DND-41 (cell line): ENCODE results near the gene PDLIM7.

ENCODE experiments used
- ATAC-seq: fragments of 200-7000 bp; cut with Tn5 transposase; 3 replicates; pipeline ENCODE4 v1.9.1; 2021; ENCODE audit warnings: low read depth; ENCODE audit not compliant: insufficient read depth
- DNase-seq: peaks from one replicate; pipeline ENCODE4 v3.0.0-alpha.2; 2020
- H2AFZ ChIP-seq: 2 replicates; pipeline ENCODE4 v1.6.0; 2012; ENCODE audit warnings: low read depth, low read length
- H3K27ac ChIP-seq: 2 replicates; pipeline ENCODE4 v1.5.1; 2012; ENCODE audit warnings: low read length, inconsistent platforms
- H3K27me3 ChIP-seq: fragments of 200-600 bp; sonication (generic); 2 replicates; pipeline ENCODE4 v1.6.0; 2012; ENCODE audit warnings: low read length, mild to moderate bottlenecking, inconsistent platforms; ENCODE audit not compliant: insufficient read depth, poor library complexity
- H3K36me3 ChIP-seq: 2 replicates; pipeline ENCODE4 v1.5.1; 2012; ENCODE audit warnings: low read length, inconsistent platforms; ENCODE audit not compliant: insufficient read depth
- H3K4me1 ChIP-seq: 2 replicates; pipeline ENCODE4 v1.5.1; 2012; ENCODE audit warnings: mild to moderate bottlenecking, low read length; ENCODE audit not compliant: insufficient read depth
- H3K4me2 ChIP-seq: 2 replicates; pipeline ENCODE4 v1.6.0; 2012; ENCODE audit warnings: mild to moderate bottlenecking, moderate library complexity, low read length, inconsistent platforms; ENCODE audit not compliant: insufficient read depth
- H3K4me3 ChIP-seq, 2 experiments: fragments of 200-600 bp in 1 of 2; shearing (Covaris generic) in 1 of 2; 2 replicates each; pipeline ENCODE4 v1.5.1; 2012 to 2016; ENCODE audit warnings: inconsistent platforms in 2 of 2, low read length in 2 of 2, mild to moderate bottlenecking in 2 of 2, low read depth in 1 of 2, moderate library complexity in 1 of 2
- H3K79me2 ChIP-seq: 2 replicates; pipeline ENCODE4 v1.6.0; 2012; ENCODE audit warnings: low read length, inconsistent platforms; ENCODE audit not compliant: insufficient read depth
- H3K9ac ChIP-seq: 2 replicates; pipeline ENCODE4 v1.6.0; 2012; ENCODE audit warnings: low read depth, mild to moderate bottlenecking, inconsistent platforms, low read length, moderate library complexity
- H3K9me3 ChIP-seq: 2 replicates; pipeline ENCODE4 v1.5.1; 2012; ENCODE audit warnings: low read length, moderate library complexity, mild to moderate bottlenecking, inconsistent platforms; ENCODE audit not compliant: insufficient read depth, severe bottlenecking
- H4K20me1 ChIP-seq: 2 replicates; pipeline ENCODE4 v1.6.0; 2012; ENCODE audit warnings: low read length; ENCODE audit not compliant: insufficient read depth
- EZH2 ChIP-seq: IDR thresholded peaks from 3 replicates; pipeline ENCODE4 v1.6.1; 2012; ENCODE audit warnings: borderline replicate concordance, low read depth, mild to moderate bottlenecking, moderate library complexity, low read length, inconsistent platforms; ENCODE audit not compliant: severe bottlenecking
- TF ChIP-seq, protein P1 (sequence below): IDR thresholded peaks from 2 replicates; pipeline ENCODE4 v1.5.1; 2012; ENCODE audit warnings: borderline replicate concordance, low read length, moderate library complexity, mild to moderate bottlenecking; ENCODE audit not compliant: poor library complexity, severe bottlenecking; ENCODE audit errors: extremely low read depth

PDLIM7 gene

DNA sequence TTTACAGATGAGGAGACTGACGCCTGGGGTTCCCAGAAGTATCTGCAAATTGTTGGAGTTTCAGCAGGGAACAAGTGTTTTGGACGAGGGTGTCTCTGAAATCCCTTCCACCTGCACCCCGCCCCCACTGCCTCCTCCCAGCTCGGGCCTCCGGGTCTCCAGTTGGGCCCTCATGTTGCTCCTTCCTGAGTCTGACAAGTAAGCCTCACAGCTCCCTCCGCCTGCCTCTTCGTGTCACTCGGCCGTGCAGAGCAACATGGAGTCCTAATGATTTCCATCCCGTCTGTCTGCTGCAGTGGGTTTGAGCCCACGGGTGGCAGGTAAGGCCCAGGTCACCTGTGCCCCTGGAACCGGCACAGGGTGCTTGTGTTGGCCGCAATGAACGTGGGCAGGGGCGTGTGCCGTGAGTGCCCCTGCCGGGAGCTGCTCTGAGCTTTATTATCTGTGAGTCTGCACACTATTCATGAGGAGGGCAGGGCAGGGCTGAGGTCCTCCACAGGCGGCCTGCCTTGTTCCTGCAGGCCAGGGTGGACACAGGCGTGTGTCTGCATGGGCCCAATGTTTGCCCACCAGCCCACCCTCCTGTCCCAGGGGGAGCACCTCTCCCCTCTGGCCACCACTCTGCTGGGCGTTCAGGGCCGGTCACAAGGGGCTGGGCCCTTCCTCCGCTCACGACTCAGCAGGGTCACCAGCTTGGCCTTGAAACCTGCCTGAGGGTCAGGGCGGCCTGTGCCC lies 6.1 kb upstream of the PDLIM7 start:
- no peak overlapping the region for H3K4me2 ChIP-seq
- H3K27ac ChIP-seq: no peak overlapping the region
- no peaks in the 10 kb centered on the region for H3K36me3 ChIP-seq
- H3K27me3 ChIP-seq: no peaks in the 10 kb centered on the region
- H4K20me1 ChIP-seq: peaks cover 5% of the 10 kb centered on the region
- no peak overlapping the region for H3K4me3 ChIP-seq
- no peaks in the 10 kb centered on the region for H3K9me3 ChIP-seq
- no peak overlapping the region for H3K9ac ChIP-seq
- no peak overlapping the region for H2AFZ ChIP-seq
- DNase-seq (no peak), ATAC-seq (no peak)
- TF ChIP-seq EZH2: no peak
- TF ChIP-seq, protein P1, sequence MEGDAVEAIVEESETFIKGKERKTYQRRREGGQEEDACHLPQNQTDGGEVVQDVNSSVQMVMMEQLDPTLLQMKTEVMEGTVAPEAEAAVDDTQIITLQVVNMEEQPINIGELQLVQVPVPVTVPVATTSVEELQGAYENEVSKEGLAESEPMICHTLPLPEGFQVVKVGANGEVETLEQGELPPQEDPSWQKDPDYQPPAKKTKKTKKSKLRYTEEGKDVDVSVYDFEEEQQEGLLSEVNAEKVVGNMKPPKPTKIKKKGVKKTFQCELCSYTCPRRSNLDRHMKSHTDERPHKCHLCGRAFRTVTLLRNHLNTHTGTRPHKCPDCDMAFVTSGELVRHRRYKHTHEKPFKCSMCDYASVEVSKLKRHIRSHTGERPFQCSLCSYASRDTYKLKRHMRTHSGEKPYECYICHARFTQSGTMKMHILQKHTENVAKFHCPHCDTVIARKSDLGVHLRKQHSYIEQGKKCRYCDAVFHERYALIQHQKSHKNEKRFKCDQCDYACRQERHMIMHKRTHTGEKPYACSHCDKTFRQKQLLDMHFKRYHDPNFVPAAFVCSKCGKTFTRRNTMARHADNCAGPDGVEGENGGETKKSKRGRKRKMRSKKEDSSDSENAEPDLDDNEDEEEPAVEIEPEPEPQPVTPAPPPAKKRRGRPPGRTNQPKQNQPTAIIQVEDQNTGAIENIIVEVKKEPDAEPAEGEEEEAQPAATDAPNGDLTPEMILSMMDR: no peak
- H3K4me1 ChIP-seq: peaks cover 4% of the 10 kb centered on the region; the same call in 1 of the 2 replicates
- no peaks in the 10 kb centered on the region for H3K79me2 ChIP-seq

DNA sequence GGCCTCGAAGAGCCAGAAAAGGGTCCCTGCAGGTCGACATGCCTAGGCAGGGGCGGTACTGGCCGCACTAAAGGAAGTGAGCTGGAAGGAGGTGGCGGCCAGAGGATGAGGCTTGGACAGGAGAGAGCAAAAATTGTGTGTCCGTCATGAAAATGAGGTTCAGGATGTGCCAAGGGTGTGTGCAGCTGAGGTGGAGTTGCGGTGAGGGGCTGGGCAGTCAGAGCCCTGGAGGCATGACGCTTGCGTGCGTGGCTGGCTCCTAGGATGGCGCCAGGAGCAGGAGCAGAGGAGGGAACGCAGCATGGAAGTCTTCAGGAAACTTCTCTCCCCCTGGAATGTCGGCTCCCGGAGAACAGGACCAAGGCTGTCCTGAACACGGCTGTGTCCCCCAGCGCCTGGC lies 5.5 kb upstream of the PDLIM7 start:
- ATAC-seq (no peak), DNase-seq (no peak)
- Histone ChIP-seq H3K36me3 (no peaks in the 10 kb centered on the region), H3K27ac (no peak overlapping the region), H3K4me2 (no peak overlapping the region), H3K79me2 (no peaks in the 10 kb centered on the region), H3K9ac (no peak overlapping the region), H3K4me1 (peaks cover 8% of the 10 kb centered on the region), H3K9me3 (no peaks in the 10 kb centered on the region), H3K4me3 (no peak overlapping the region), H4K20me1 (peaks cover 5% of the 10 kb centered on the region), H3K27me3 (no peaks in the 10 kb centered on the region), H2AFZ (no peak overlapping the region)
- no peak for TF ChIP-seq EZH2
- TF ChIP-seq, protein P1: no peak

DNA sequence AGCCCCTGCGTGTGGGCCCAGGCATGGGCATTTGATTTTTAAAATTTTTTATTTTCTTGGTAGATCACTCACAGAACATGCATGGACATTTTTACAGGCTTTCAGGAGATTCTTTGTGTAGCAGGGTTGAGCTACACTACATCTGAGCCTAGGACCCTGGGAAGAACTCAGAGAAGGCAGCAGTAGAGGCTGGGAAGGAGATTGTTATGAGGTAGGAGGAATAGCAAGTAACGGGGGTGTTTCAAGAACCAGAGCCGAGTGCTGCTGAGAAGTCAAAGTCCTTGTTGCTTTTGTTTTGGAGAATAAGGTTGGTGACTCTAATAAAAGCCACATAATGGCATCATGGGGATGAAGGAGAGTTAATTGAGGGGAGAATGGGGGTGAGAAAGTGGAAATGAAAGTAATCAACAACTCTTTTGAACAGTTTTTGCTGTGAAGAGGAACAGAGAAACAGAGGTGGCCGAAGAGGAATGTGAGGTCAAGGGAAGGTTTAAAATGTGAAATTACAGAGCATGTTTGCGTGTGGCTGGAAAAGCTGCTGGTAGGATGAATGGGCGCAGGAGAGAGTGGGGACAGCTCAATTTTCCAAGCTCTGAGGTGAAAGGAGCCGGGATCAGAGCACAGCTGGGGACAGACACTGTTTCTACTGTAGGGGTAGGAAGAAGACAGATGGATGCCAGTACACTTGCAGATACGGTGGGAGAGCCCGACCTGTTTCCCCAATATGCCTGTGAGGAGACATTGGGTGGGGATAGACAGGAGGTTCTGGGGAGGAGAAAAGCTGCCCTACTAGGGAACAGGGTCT lies 4.7 kb upstream of the PDLIM7 start:
- Histone ChIP-seq H3K27ac (no peak overlapping the region), H3K4me1 (peaks cover 13% of the 10 kb centered on the region), H3K4me3 (no peak overlapping the region), H3K36me3 (no peaks in the 10 kb centered on the region), H4K20me1 (peaks cover 5% of the 10 kb centered on the region), H3K9ac (no peak overlapping the region), H2AFZ (no peak overlapping the region), H3K4me2 (no peak overlapping the region), H3K27me3 (no peaks in the 10 kb centered on the region), H3K79me2 (no peaks in the 10 kb centered on the region), H3K9me3 (no peaks in the 10 kb centered on the region)
- TF ChIP-seq, protein P1: no peak
- TF ChIP-seq EZH2: no peak
- ATAC-seq (no peak), DNase-seq (no peak)
